ENCODE data around the gene CORIN. TPM values are rescaled to one million over a fixed set of nuclear protein-coding genes. Genes with fewer than 3 reads are reported as not detected.

CORIN gene
- total RNA-seq, 4 donors from 2014 or later, result 1.2 to 6.1 (median 2.5) TPM

DNA sequence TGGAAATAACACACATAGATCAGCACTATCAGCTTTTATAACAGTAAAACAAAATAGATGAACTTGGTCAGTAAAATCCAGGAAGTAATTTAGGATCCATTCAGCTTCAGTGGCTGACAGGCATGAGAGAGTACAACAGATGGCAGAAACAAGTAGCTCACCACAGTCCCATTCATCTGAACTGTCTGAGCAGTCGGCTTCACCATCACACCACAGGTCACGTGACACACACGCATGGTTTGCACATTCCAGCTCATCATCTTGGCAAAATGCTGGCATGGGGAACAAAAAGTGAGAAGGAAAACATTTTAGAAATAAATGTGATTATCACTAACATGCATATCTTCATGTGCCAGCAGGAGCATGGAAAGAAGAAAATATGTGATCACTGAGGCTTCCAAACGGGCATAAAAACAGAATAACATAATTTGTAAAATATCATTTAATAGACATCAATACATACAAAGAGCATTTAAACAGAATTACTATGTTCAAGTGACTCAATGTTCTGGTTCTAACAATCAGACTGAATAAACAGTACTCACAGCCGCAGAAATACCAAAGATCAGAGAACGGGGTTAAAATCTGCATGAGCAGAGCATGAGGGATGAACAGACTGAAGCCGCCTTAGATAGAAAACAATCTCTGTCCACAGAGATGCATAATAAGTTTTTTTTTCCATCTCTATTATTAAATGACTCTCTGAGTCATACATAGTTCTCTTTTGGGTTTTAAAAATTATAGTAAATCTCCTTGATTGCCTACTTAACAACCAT, 194.7 kb downstream of the CORIN start:
- Histone ChIP-seq H3K4me3 (no peak overlapping the region), H3K4me1 (no peaks in the 10 kb centered on the region), H3K9me3 (no peaks in the 10 kb centered on the region), H3K27me3 (no peaks in the 10 kb centered on the region), H3K27ac (no peak overlapping the region), H3K36me3 (no peaks in the 10 kb centered on the region)
- WGBS, result 40% methylated on average over 7 of the region's 7 CpGs
- TF ChIP-seq POLR2A (IDR thresholded peaks at IDR 0.05) (no peak), EP300 (IDR thresholded peaks at IDR 0.05) (no peak), POLR2AphosphoS5 (IDR thresholded peaks at IDR 0.05) (no peak)
- TF ChIP-seq, protein P1, sequence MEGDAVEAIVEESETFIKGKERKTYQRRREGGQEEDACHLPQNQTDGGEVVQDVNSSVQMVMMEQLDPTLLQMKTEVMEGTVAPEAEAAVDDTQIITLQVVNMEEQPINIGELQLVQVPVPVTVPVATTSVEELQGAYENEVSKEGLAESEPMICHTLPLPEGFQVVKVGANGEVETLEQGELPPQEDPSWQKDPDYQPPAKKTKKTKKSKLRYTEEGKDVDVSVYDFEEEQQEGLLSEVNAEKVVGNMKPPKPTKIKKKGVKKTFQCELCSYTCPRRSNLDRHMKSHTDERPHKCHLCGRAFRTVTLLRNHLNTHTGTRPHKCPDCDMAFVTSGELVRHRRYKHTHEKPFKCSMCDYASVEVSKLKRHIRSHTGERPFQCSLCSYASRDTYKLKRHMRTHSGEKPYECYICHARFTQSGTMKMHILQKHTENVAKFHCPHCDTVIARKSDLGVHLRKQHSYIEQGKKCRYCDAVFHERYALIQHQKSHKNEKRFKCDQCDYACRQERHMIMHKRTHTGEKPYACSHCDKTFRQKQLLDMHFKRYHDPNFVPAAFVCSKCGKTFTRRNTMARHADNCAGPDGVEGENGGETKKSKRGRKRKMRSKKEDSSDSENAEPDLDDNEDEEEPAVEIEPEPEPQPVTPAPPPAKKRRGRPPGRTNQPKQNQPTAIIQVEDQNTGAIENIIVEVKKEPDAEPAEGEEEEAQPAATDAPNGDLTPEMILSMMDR (IDR thresholded peaks at IDR 0.05), result no peak
- DNase-seq (ENCODE audit: low spot score in 2 of 2), result no peak

- TF ChIP-seq POLR2AphosphoS5 (IDR thresholded peaks at IDR 0.05) (no peak), POLR2A (IDR thresholded peaks at IDR 0.05) (no peak), EP300 (IDR thresholded peaks at IDR 0.05) (no peak)
- TF ChIP-seq, protein P1 (IDR thresholded peaks at IDR 0.05), result no peak
- Histone ChIP-seq H3K4me1 (no peaks in the 10 kb centered on the region), H3K36me3 (no peaks in the 10 kb centered on the region), H3K27ac (no peak overlapping the region), H3K4me3 (no peak overlapping the region), H3K9me3 (no peaks in the 10 kb centered on the region), H3K27me3 (no peaks in the 10 kb centered on the region)
- DNase-seq (ENCODE audit: low spot score in 2 of 2), result no peak
- WGBS, result 85% methylated on average over 6 of the region's 6 CpGs
Measured at GRCh38 chr4:47642191-47642830, 195.6 kb downstream of the CORIN start.

GRCh38 chr4:47641755-47642154, 196.1 kb downstream of the CORIN start:
- TF ChIP-seq POLR2AphosphoS5 (IDR thresholded peaks at IDR 0.05), result no peak
- TF ChIP-seq POLR2A (IDR thresholded peaks at IDR 0.05), result no peak
- TF ChIP-seq EP300 (IDR thresholded peaks at IDR 0.05), result no peak
- no peak for DNase-seq (ENCODE audit: low spot score in 2 of 2)
- Histone ChIP-seq H3K27me3 (no peaks in the 10 kb centered on the region), H3K4me3 (no peak overlapping the region), H3K36me3 (no peaks in the 10 kb centered on the region), H3K4me1 (no peaks in the 10 kb centered on the region), H3K27ac (no peak overlapping the region), H3K9me3 (no peaks in the 10 kb centered on the region)
- WGBS, result 63% methylated on average over 1 of the region's 1 CpG

DNA sequence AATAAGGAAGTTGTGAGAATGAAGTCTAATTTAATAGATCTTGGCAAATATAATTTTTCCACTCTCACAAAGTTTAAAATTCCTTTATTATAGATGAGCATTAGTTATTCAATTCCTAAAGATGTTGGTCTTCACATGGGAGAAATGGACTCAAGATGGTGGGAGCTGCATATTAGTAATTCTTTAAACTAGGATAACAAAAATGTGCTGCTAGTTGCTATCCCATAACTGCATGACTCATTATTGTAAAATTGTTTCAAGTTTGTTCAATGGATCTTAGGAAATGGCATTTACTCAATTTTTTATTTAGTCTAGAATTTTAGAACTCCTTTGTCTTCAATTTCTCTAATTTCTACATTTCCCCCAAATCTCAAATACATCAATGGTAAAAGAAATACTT, 197.0 kb downstream of the CORIN start:
- Histone ChIP-seq H3K36me3 (no peaks in the 10 kb centered on the region), H3K9me3 (no peaks in the 10 kb centered on the region), H3K4me3 (no peak overlapping the region), H3K4me1 (no peaks in the 10 kb centered on the region), H3K27me3 (no peaks in the 10 kb centered on the region), H3K27ac (no peak overlapping the region)
- no peak for TF ChIP-seq POLR2A (IDR thresholded peaks at IDR 0.05)
- TF ChIP-seq POLR2AphosphoS5 (IDR thresholded peaks at IDR 0.05), result no peak
- TF ChIP-seq, protein P1 (IDR thresholded peaks at IDR 0.05), result no peak
- TF ChIP-seq EP300 (IDR thresholded peaks at IDR 0.05), result no peak
- DNase-seq (ENCODE audit: low spot score in 2 of 2), result no peak

- no peak overlapping the region for H3K27ac ChIP-seq
- no peak overlapping the region for H3K4me3 ChIP-seq
- H3K36me3 ChIP-seq, result no peaks in the 10 kb centered on the region
- H3K4me1 ChIP-seq, result no peaks in the 10 kb centered on the region
- TF ChIP-seq, protein P1 (IDR thresholded peaks at IDR 0.05), result no peak
- TF ChIP-seq POLR2AphosphoS5 (IDR thresholded peaks at IDR 0.05) (no peak), POLR2A (IDR thresholded peaks at IDR 0.05) (no peak)
- no peaks in the 10 kb centered on the region for H3K9me3 ChIP-seq
- H3K27me3 ChIP-seq, result no peaks in the 10 kb centered on the region
- no peak for DNase-seq (ENCODE audit: low spot score in 2 of 2)
- WGBS, result 76% methylated on average over 3 of the region's 3 CpGs
Measured at GRCh38 chr4:47639531-47639930, 198.3 kb downstream of the CORIN start.

Measured in suprapubic skin (tissue), 4 donors.